Psoas muscle (tissue), 8 donors: Measurements from ENCODE around the gene OPN1LW. TPM values are rescaled to one million over a fixed set of nuclear protein-coding genes. Genes with fewer than 3 reads are reported as not detected.
A peak's percentile ranks its signal among the peaks of the same experiment; 100 is the strongest.
"Not testable (repeated sequence)": the region's sequence is repeated elsewhere in the genome, so short reads cannot be mapped to it uniquely, and the experiment has no call there.

Source experiments
- ATAC-seq, 4 donors: fragments of 200-7000 bp; cut with Tn5 transposase; one replicate each; pipeline ENCODE4 v1.9.1; 2020; ENCODE audit warnings: moderate library complexity in 3 of 4, mild to moderate bottlenecking in 2 of 4
- DNase-seq, 2 donors: peaks; one replicate each; pipeline ENCODE4 v3.0.0-alpha.2; 2020
- H3K27ac ChIP-seq: fragments of 200-600 bp; one replicate; pipeline ENCODE4 v1.8.0; 2022
- H3K27me3 ChIP-seq, 3 donors: fragments of 200-600 bp in 1 of 3; one replicate each; pipeline versions ENCODE4 v1.6.1 to v1.8.0; 2013 to 2022; ENCODE audit warnings: low read length in 2 of 3, mild to moderate bottlenecking in 2 of 3, moderate library complexity in 1 of 3; ENCODE audit not compliant: insufficient read depth in 3 of 3
- H3K36me3 ChIP-seq, 2 donors: fragments of 200-600 bp in 1 of 2; one replicate each; pipeline versions ENCODE4 v1.6.1 to v1.8.0; 2013 to 2022; ENCODE audit warnings: low read depth in 1 of 2, mild to moderate bottlenecking in 1 of 2, moderate library complexity in 1 of 2; ENCODE audit not compliant: insufficient read depth in 1 of 2
- H3K4me1 ChIP-seq: fragments of 200-600 bp; one replicate; pipeline ENCODE4 v1.8.0; 2022
- H3K4me3 ChIP-seq: fragments of 200-600 bp; one replicate; pipeline ENCODE4 v1.8.0; 2022; ENCODE audit warnings: mild to moderate bottlenecking
- H3K9me3 ChIP-seq: fragments of 200-600 bp; one replicate; pipeline ENCODE4 v1.8.0; 2022
- WGBS, 3 donors: extraction: QIAGEN DNeasy Blood & Tissue Kit; methylation state at CpG; one replicate each; pipeline versions ENCODE4 v1.1.6 to v1.1.7; 2013; 5-methylcytosine and 5-hydroxymethylcytosine counted together
- intact Hi-C, 2 donors: fragments of 100-400 bp; cut with DNase I; formaldehyde crosslinking; loops; one replicate each; pipeline versions ENCODE4 v1.11.0 to v1.14.2; 2022
- long read RNA-seq, 2 donors: library from polyadenylated mRNA; unstranded; transcript quantifications; one replicate each; pipeline ENCODE4 v2.0.0, GENCODE V29; 2021
- polyA plus RNA-seq, 3 donors: library from polyadenylated mRNA; stranded (reverse); fragments of 200-250 nt; gene quantifications; one replicate each; pipeline ENCODE4 v1.2.3, GENCODE V29; 2013
- total RNA-seq, 4 donors: library from RNA; stranded (reverse); fragmentation: NEBNext Ultra II Directional in 2 of 4; extraction: Animal tissue kit (Norgen Biotek cat#: 25700) in 2 of 4; gene quantifications; one replicate each; pipeline versions ENCODE4 v1.2.1 to v1.2.4, GENCODE V29; 2021 to 2023
- TF ChIP-seq, protein P1 (sequence below): fragments of 200-600 bp; IDR thresholded peaks from one replicate; pipeline ENCODE4 v1.8.0; 2022; ENCODE audit warnings: antibody characterized with exemption
- donor health status: healthy with polysubstance abuse.
- donor health status: DM: no; HTN: no; CAD: no; lungs with moderate emphysema.
- donor health status: Bipolar disorder and iron deficiency.
- donor health status: healthy.
- donor health status: DM: yes; HTN: yes; CAD: no.
- donor health status: DM: no; HTN: no; CAD: no.
- donor health status: DM: no; HTN: no; CAD: no.
- donor health status: DM: yes; HTN: yes; CAD: no.

Gene OPN1LW
- not detected for total RNA-seq
- polyA plus RNA-seq, result under 1 TPM in 1 of 3 donors, not detected in 2; 0.13 TPM
- long read RNA-seq, donor 1, result 0 reads
- long read RNA-seq, donor 2, result 0 reads

GRCh38 chrX:154144010-154144409 lies at the start of gene OPN1LW:
Gene OPN1LW (plus strand): TSS chrX:154144243. CDS start chrX:154144284, 41 bp downstream.
- WGBS, 3 donors, result 91 to 100% (median 96%) methylated on average over 2 to 13 of the region's 15 CpGs
- H3K9me3 ChIP-seq, DNase-seq: not testable (repeated sequence)

GRCh38 chrX:154094833-154095232 lies 49.2 kb upstream of the OPN1LW start:
- H3K4me3 ChIP-seq, result peak overlapping the region; percentile 74
- H3K27me3 ChIP-seq, result peaks cover 0 to 13% (median 0%) of the 10 kb centered on the region in 3 donors
- DNase-seq (no peak), ATAC-seq (no peak)
- H3K9me3 ChIP-seq, result no peaks in the 10 kb centered on the region
- no peak overlapping the region for H3K27ac ChIP-seq
- 29 to 51% (median 37%) methylated on average over 6 of the region's 6 CpGs for WGBS, 3 donors
- H3K4me1 ChIP-seq, result peaks cover 14% of the 10 kb centered on the region
- no peaks in the 10 kb centered on the region for H3K36me3 ChIP-seq
- intact Hi-C loops, result loop anchor here in 1 of 2 donors (5.0 kb wide), 1 partner anchor 38 kb away; no protein-coding TSS in a partner anchor
- TF ChIP-seq, protein P1, sequence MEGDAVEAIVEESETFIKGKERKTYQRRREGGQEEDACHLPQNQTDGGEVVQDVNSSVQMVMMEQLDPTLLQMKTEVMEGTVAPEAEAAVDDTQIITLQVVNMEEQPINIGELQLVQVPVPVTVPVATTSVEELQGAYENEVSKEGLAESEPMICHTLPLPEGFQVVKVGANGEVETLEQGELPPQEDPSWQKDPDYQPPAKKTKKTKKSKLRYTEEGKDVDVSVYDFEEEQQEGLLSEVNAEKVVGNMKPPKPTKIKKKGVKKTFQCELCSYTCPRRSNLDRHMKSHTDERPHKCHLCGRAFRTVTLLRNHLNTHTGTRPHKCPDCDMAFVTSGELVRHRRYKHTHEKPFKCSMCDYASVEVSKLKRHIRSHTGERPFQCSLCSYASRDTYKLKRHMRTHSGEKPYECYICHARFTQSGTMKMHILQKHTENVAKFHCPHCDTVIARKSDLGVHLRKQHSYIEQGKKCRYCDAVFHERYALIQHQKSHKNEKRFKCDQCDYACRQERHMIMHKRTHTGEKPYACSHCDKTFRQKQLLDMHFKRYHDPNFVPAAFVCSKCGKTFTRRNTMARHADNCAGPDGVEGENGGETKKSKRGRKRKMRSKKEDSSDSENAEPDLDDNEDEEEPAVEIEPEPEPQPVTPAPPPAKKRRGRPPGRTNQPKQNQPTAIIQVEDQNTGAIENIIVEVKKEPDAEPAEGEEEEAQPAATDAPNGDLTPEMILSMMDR, result no peak

More at GRCh38 chrX:154144010-154144409, at the start of gene OPN1LW:
- H3K27ac ChIP-seq, H3K27me3 ChIP-seq, H3K4me1 ChIP-seq, H3K4me3 ChIP-seq, H3K36me3 ChIP-seq, ATAC-seq, intact Hi-C loops: not testable (repeated sequence)

DNA sequence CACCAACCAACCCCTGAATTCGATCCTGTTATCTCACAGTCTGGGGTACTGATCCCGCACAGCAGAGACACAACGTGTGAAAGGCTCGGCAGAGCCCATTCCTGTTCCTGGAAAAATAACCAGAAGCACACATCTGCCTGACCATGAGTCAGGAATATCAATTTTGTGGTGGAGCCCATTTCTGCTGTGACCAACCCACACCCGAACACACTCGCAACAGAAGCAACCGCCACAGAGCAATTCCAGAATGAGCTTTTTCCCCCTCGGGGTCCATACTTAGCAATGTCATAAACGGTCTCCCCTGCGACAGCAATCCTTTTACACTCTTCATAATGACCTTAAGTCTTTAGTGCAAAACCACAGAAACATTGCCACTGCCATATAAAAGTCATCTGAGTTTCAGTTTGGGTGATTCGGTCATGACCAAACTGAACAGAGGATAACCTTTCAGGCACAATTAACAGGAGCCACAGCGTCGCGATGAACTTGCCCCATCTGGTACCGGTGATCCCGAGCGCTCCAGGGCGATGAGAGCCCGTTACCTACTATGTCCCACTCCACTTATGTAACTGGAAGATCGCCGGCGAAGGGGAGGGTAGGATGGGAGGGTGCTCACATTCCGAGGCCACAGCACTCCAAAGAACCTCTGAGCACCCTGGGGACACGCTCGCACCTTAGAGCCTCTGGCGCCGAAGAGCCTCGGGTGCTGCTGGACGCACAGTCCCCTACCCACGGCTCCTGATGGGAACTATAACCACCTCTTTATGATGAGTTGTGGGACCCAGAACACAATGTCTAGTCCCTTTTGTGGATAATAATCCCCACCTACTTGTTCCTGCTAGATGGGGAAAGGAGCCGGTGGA lies 47.7 kb upstream of the OPN1LW start:
- H3K4me1 ChIP-seq, result peaks cover 14% of the 10 kb centered on the region
- intact Hi-C loops, result loop anchor here in 1 of 2 donors (5.0 kb wide), 1 partner anchor 39 kb away; no protein-coding TSS in a partner anchor

GRCh38 chrX:154097003-154097588 lies 46.9 kb upstream of the OPN1LW start:
- Histone ChIP-seq H3K27me3 (peaks cover 0 to 14% (median 0%) of the 10 kb centered on the region in 3 donors), H3K36me3 (no peaks in the 10 kb centered on the region), H3K9me3 (no peaks in the 10 kb centered on the region), H3K4me3 (peak overlapping the region; percentile 74), H3K27ac (peak overlapping the region; percentile 91), H3K4me1 (peaks cover 14% of the 10 kb centered on the region)
- intact Hi-C loops, result loop anchor here in 1 of 2 donors (5.0 kb wide), 1 partner anchor 40 kb away; no protein-coding TSS in a partner anchor
- WGBS, 3 donors, result 0 to 31% (median 1%) methylated on average over 5 to 53 of the region's 80 CpGs
- ATAC-seq, result peak; percentile 67 to 77 (median 70)
- TF ChIP-seq, protein P1, result no peak
- peak; percentile 81 to 83 for DNase-seq

More for the DNA sequence above, 47.7 kb upstream of the OPN1LW start:
- peak in 1 of 4 donors; percentile 22 for ATAC-seq
- TF ChIP-seq, protein P1, result no peak
- Histone ChIP-seq H3K36me3 (no peaks in the 10 kb centered on the region), H3K9me3 (no peaks in the 10 kb centered on the region), H3K27me3 (peaks cover 0 to 14% (median 0%) of the 10 kb centered on the region in 3 donors), H3K27ac (peak overlapping the region; percentile 91), H3K4me3 (peak overlapping the region; percentile 74)
- peak in 1 of 2 donors; percentile 19 for DNase-seq
- 5 to 48% (median 8%) methylated on average over 27 to 31 of the region's 31 CpGs for WGBS, 3 donors
